HG03378 (cell line): ENCODE results near the gene CDKAL1.

Experiments
- ATAC-seq: cut with Tn5 transposase; IDR thresholded peaks from one replicate; pipeline ENCODE4 v1.9.1; 2021; ENCODE audit warnings: mild to moderate bottlenecking, moderate library complexity; ENCODE audit not compliant: unreplicated experiment

CDKAL1 gene

DNA sequence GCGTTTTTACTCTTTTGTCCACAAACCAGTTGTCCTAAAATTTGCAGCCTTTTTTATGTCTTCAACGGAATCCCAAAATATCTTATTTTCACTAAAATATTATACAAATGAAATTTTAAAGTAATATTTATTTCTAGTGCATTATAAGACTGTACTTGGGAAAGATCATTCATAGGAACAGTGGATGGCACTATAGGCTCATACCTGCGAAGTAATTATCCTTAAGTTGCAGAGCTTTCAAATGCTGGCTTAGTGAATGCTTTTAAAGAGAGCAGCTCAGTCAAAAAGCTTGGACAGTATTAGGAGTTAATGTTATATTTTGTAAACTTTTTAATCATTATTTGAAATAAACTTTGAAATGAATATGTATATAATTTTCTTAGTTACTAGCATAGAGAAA is 254.9 kb downstream of the CDKAL1 start:
- ATAC-seq: no peak

- no peak for ATAC-seq
These were observed 256.0 kb downstream of the CDKAL1 start for GRCh38 chr6:20790032-20790791.

GRCh38 chr6:20791074-20791473 is 256.8 kb downstream of the CDKAL1 start:
- ATAC-seq: no peak

GRCh38 chr6:20791944-20792343 is 257.7 kb downstream of the CDKAL1 start:
- ATAC-seq: no peak

DNA sequence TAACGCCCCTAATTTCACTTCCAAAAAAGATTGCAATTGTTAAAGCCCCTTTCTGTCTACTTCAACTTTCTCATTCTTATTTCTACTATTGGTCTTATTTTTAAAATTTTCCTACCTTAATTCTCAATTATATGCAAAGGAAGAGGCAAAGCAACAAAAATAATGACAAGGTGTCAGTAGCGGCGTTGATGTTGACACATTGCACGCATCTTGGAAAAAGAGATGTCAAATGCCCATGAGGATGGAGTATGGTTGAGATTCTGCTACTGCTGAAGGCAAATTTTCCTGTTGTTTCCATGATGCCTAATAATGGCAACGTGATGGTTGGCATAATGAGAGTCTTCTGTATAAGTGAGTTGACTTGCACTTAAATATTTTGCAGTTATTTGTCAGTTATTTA is 258.9 kb downstream of the CDKAL1 start:
- ATAC-seq: no peak

DNA sequence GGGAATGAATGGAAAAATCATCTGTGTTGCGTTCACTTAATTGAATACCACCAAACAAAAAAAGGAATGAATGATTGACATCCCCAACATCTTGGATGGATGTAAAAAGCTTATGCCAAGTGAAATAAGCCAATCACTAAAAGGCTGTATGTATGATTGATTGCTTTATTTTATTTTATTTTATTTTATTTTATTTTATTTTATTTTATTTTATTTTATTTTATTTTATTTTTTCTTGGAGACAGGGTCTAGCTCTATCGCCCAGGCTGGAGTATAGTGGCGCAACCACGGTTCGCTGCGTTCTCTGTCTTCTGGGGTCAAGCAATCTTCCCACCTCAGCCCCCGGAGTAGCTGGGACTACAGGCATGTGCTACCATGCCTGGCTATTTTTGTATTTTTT is 263.3 kb downstream of the CDKAL1 start:
- no peak for ATAC-seq

- no peak for ATAC-seq
These were observed 266.0 kb downstream of the CDKAL1 start for GRCh38 chr6:20800229-20800628.

DNA sequence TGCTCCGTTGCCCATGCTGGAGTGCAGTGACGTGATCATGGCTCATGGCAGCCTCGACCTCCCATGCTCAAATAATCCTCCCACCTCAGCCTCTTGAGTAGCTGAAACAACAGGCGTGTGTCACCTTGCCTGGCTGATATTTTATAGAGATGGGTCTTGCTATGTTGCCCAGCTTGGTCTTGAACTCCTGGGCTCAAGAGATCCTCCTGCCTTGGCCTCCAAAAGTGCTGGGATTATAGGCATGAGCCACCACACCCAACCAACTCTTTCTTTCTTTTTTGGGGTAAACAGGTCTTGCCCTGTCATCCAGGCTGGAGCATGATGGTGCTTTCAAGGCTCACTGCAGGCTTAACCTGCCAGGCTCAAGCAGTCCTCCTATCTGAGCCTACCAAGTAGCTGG is 266.4 kb downstream of the CDKAL1 start:
- ATAC-seq: no peak

DNA sequence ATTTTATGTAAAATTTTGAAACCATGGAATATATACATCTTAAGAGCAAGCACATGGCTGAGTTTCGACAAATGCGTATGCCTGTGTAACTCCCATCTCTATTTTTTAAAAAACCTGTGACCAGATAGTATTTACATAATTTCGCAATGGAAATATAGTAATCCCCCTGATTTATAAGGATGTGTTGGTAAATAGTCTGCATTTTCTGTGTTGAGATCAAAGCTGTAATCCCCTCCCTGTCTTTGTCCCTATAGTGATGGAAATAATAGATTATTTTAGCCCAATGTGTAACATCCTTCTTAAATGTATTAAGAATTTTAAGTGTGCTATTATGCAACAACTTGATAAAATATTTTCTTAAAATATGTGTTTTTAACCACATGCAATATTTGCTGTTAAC is 267.3 kb downstream of the CDKAL1 start:
- ATAC-seq: no peak

DNA sequence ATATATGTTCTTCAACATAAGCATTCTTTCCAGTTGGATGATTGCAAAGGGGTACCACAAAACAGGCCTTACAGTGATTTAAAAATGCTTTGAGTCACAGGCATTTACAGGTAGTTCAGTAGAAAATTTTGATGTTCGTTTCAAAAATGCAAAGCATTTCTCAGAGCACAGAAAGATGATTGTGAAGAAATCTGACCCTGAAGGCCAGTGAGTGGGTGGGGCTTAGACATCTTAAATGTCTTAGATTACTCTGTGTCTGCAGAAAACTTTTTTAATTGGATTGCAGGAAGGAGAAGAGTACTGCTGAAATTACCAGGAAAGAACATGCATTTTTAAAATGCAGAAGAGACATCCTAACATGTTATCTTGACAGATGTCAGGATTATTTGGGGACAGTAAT is 268.3 kb downstream of the CDKAL1 start:
- no peak for ATAC-seq

- peak; percentile 62 for ATAC-seq
These were observed 270.8 kb downstream of the CDKAL1 start for GRCh38 chr6:20805021-20805420.

- ATAC-seq: no peak
These were observed 272.4 kb downstream of the CDKAL1 start for GRCh38 chr6:20806669-20807068.

GRCh38 chr6:20808439-20808838 is 274.2 kb downstream of the CDKAL1 start:
- ATAC-seq: no peak

DNA sequence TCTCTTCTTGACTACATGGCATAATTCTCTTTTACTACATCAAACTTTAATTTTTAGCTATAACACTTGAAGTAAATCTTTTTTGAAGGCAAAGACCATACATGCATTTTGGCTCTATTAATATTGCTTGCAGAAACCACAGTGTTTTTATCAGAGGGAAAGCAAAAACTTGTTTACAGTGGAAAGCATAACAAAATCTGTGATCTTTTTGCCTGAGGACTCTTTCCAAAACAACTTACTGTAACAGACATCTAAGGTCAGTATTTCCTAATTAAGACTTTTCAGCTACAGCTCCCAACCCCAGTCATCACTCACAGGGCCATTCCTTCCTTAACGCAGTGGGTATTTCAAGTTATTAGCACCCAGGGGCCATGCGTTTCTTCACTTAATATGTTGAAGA is 274.7 kb downstream of the CDKAL1 start:
- no peak for ATAC-seq

GRCh38 chr6:20810727-20811108 is 276.5 kb downstream of the CDKAL1 start:
- no peak for ATAC-seq

DNA sequence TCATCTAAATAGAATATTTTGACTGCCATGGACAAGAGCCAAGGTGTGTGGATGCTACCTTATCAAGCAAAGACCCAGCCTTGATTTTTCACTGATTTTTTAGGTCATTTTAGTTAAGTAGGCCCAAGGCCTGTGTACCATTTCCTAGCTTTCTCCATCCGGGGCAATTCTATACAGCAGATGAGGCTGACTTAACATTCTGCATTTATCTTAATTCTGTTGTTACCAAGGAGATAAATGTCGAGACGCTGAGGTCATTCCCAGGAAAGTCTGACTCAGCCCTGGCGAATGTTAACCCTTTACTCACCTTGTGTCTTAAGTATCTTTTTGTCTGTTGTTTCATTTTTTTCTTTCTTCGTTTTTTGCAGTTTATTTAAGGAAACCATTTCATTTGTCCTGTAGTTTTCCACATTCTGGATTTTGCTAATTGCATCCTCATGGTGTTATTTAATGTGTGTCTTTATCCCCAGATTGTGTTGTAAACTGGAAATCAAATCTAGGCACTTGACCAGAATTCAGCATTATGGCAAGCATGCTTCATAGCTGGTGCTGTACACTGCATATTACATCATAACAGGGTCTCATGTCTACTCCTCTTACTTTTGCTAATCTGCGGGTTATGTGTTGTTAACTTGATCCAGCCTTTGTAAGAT is 277.0 kb downstream of the CDKAL1 start:
- no peak for ATAC-seq

- ATAC-seq: no peak
These were observed 278.5 kb downstream of the CDKAL1 start for GRCh38 chr6:20812776-20813175.

DNA sequence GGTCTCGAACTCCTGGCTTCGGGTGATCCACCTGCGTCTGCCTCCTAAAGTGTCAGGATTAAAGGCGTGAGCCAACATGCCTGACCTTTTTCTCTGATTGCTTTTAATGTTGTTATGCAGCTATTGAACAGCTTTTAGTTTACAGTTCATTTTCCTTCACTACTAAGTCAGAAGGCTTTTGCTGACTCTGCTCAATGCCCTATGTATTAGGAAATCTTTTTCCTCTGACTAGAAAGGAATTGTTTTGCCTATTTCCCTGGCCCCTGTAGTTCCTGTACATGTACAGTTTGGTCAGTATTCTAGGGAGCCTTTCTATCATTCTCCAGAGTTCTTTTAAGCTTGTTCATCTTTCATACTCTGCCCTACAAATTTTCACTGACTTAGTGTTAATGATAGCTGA is 280.2 kb downstream of the CDKAL1 start:
- ATAC-seq: no peak

GRCh38 chr6:20816126-20816525 is 281.9 kb downstream of the CDKAL1 start:
- ATAC-seq: no peak

DNA sequence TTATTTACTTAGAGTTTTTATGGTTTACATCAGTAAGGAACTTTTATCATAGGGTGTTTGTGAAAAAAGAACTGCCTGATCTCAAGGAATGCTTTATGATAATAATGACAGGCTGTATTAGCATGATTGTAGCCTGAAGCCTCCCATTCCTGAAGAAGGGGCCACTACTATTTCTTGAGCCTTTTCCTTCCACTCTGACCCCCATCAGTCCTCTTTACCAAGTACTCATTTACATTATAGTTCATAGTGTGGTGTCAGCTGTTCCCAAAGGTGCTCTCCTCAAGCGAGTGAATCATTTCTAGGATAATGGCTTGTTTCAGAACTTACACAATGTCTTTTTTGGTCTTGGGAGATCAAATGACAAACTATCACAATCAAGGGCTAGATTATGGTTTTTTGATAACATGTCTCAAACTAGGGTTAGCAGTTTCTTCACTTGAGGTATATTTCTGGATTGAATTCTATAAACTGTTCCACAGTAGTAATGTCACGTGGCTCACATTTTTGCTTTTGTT is 283.6 kb downstream of the CDKAL1 start:
- ATAC-seq: no peak

GRCh38 chr6:20819774-20820400 is 285.6 kb downstream of the CDKAL1 start:
- ATAC-seq: no peak

DNA sequence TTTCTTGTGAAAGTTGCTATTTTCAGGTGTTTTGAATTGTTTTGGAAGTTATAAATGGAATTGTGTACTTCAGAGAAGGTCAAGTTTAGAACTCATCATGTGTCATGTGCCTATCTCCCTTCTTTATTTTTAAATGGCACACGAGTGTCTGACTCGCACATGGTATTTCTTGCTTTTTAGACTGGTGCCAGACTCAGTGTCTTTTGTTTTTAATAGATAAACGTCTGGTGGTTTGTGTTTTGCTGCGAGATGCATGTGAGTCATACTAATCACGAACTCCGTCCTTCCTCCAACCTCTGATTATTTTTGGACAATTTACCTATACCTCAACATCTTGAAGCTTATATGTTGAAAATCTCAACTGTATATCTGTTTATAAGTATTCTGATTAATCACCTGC is 292.1 kb downstream of the CDKAL1 start:
- no peak for ATAC-seq
